Central memory CD8-positive, alpha-beta T cell (primary cell): Measurements from ENCODE around the gene MAP2K1.

Experiments
- ATAC-seq: fragments of 150-1000 bp; cut with Tn5 transposase; replicated peaks from 2 replicates; pipeline ENCODE4 v1.10.0; 2022; ENCODE audit warnings: mild to moderate bottlenecking, moderate FRiP score, moderate number of reproducible peaks; ENCODE audit not compliant: poor library complexity, severe bottlenecking; ENCODE audit errors: extremely low read depth
- DNase-seq, 2 donors: peaks; one replicate each; pipeline ENCODE4 v3.0.0; 2021; ENCODE audit warnings: low spot score in 2 of 2
- H3K27ac Mint-ChIP-seq: one replicate; pipeline ENCODE4 v1.8.0; 2022; ENCODE audit warnings: low read depth, mild to moderate bottlenecking, moderate library complexity, mixed read lengths
- H3K27me3 Mint-ChIP-seq: one replicate; pipeline ENCODE4 v1.8.0; 2022; ENCODE audit warnings: mixed read lengths
- H3K36me3 Mint-ChIP-seq: one replicate; pipeline ENCODE4 v1.8.0; 2022; ENCODE audit warnings: mild to moderate bottlenecking, moderate library complexity, mixed read lengths; ENCODE audit not compliant: insufficient read depth
- H3K4me1 Mint-ChIP-seq: one replicate; pipeline ENCODE4 v1.8.0; 2022; ENCODE audit warnings: mixed read lengths
- H3K4me3 Mint-ChIP-seq: one replicate; pipeline ENCODE4 v1.8.0; 2022; ENCODE audit warnings: mild to moderate bottlenecking, moderate library complexity, mixed read lengths
- H3K9me3 Mint-ChIP-seq: one replicate; pipeline ENCODE4 v1.8.0; 2022; ENCODE audit warnings: mixed read lengths

Gene MAP2K1

DNA sequence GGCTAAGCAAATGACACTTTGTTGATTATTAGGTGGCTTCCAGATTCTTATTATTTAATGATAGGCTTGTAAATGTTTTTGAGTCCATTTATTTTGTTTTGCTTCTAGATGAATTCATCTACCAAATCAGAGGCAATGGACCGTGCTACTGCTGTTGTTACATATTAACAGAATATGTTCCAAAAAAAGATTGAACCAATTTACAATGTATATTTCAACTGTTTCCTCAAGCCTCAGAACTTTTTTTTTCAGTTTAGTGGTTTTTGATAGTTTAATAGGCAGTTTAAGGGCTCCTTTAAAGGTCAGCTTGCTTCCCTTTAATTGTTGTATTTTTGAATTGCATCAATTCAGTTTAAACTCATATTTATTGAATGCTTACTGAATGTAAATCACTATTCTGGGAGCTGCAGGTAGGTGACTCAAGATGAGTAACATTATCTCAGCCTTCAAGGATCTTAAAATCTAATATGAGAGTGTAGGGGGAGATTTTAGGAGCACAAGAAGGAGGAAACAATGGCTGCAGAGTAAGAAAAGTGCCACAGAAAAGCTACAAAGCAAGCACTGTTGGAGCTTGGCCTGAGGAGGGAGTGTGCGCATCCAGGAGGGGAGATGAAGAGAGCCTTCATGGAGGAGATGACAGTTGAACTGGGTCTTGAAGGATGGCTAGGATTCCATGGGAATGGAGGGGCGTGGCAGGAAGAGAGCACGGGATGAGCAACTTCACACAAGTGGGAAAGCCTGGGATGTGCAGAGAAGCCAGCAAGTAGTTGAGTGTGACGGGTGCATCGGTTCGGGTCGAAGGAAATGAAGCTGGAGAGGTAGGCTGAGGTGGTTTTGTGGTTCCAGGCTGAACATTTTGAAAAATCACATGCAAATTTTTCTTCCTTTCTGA is 14.7 kb downstream of the MAP2K1 start:
- Mint-ChIP-seq H3K27me3 (no peaks in the 10 kb centered on the region), H3K4me3 (peak overlapping the region; percentile 39), H3K9me3 (no peaks in the 10 kb centered on the region), H3K27ac (peak overlapping the region; percentile 56), H3K4me1 (peaks cover 56% of the 10 kb centered on the region), H3K36me3 (peaks cover 6% of the 10 kb centered on the region)
- ATAC-seq (no peak), DNase-seq (no peak)

DNA sequence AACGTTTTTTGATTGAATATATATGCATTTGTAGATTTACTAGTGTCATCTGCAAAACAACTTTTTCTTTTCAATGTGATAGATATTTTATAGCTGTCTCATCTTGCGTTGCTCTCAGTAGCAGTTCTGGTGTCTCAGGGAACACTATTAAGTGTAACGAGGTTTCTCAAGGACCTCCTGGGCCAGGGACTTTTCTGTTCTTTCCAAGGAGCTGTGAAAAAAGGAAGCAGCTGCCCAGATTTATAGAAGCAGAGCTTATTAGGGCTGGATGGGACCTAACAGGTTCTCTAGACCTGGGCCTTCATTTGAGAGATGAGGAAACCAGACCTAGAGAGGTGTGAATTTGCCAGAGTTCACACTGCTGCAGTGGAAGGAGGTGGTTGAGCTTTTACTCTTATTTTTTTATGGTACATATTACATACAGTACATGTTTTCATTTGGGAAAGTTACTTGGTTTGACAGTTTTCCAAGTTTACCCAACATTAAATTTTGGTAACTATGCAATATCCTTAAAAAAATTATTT is 16.1 kb downstream of the MAP2K1 start:
- Mint-ChIP-seq H3K36me3 (peaks cover 4% of the 10 kb centered on the region), H3K9me3 (no peaks in the 10 kb centered on the region), H3K4me1 (peaks cover 62% of the 10 kb centered on the region), H3K27me3 (no peaks in the 10 kb centered on the region), H3K27ac (no peak overlapping the region), H3K4me3 (no peak overlapping the region)
- DNase-seq (no peak), ATAC-seq (peak; percentile 43)

DNA sequence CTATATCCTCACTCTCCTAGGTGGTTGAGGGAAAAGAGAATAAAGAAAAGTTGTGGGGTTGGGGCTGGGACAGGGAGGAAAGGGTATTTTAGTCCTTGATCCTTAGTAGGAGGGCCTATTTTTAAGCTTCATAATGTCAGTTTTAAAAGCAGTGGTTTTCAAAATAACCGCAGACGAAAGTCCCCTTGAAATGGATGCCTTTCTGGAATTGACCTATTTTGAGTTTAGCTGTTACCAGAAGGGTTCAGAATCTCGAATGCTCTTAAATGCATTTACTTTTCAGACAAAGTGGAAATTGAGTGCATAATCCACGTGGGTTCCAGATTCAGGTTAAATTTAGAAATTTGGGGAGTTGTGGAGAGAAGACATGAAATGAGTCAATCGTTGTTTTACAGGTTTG is 16.6 kb downstream of the MAP2K1 start:
- no peak for DNase-seq
- H3K4me1 Mint-ChIP-seq: peaks cover 67% of the 10 kb centered on the region
- H3K36me3 Mint-ChIP-seq: peaks cover 2% of the 10 kb centered on the region
- ATAC-seq: no peak
- H3K9me3 Mint-ChIP-seq: no peaks in the 10 kb centered on the region
- H3K27me3 Mint-ChIP-seq: no peaks in the 10 kb centered on the region
- H3K27ac Mint-ChIP-seq: no peak overlapping the region
- H3K4me3 Mint-ChIP-seq: no peak overlapping the region

DNA sequence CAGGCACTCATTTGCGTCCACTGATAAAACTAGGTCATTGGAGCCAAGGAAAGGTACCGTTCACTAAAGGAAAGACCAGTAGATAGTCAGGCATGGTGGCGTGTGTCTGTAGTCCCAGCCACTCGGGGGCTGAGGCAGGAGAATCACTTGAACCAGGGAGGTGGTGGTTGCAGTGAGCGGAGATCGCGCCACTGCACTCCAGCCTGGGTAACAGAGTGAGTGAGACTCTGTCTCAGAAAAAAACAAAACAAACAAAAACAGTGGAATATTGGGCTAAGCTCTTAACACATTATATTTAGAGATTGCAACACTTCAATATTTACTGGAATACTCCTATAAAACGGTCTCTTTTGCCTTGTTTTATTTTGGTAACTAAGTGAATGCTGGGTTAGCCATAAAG is 17.4 kb downstream of the MAP2K1 start:
- H3K27ac Mint-ChIP-seq: peak overlapping the region; percentile 69
- H3K4me3 Mint-ChIP-seq: no peak overlapping the region
- no peaks in the 10 kb centered on the region for H3K27me3 Mint-ChIP-seq
- H3K9me3 Mint-ChIP-seq: no peaks in the 10 kb centered on the region
- DNase-seq (no peak), ATAC-seq (no peak)
- peaks cover 2% of the 10 kb centered on the region for H3K36me3 Mint-ChIP-seq
- H3K4me1 Mint-ChIP-seq: peaks cover 75% of the 10 kb centered on the region

DNA sequence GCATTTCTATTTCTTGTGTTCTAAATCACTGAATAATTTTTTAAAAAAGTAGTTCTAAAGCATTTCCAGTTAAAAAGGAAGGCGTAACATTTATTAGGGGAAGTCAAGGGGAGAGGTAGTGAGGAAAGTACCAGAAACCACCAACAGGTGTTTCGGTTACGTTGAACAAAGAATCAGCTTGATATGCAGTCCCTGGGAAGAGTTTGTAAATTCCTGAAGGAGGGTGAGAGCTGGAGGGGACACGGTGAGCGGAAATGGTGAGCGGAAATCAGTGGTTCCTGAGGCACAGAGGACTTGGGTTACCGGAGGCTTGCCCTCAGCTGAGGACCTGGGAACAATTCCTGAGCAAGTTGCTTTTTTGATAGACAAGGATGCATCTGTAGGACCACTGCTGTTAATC is 17.8 kb downstream of the MAP2K1 start:
- H3K4me3 Mint-ChIP-seq: no peak overlapping the region
- no peaks in the 10 kb centered on the region for H3K9me3 Mint-ChIP-seq

DNA sequence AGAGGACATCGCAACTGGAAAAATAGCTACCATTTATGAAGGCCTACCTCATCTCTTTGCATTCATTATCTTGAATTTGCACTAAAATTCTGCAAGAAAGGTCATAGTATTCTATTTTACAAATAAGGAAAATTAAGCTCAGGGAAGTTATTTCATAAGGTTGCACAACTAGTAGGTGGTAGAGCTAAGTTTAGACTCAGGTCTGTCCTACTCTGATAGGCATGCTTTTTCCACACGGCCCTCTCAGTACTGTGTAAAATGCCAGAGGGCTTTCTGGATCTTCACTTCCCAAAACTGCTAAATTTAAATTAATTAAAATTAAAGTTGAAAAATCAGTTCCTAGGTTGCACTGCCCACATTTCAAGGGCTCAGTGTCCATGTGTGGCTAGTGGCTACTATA is 18.3 kb downstream of the MAP2K1 start:
- Mint-ChIP-seq H3K4me3 (no peak overlapping the region), H3K27ac (no peak overlapping the region), H3K27me3 (no peaks in the 10 kb centered on the region), H3K36me3 (peaks cover 2% of the 10 kb centered on the region), H3K4me1 (peaks cover 82% of the 10 kb centered on the region), H3K9me3 (no peaks in the 10 kb centered on the region)
- ATAC-seq (no peak), DNase-seq (no peak)

More for the DNA sequence above, 17.8 kb downstream of the MAP2K1 start:
- DNase-seq (no peak), ATAC-seq (no peak)
- Mint-ChIP-seq H3K4me1 (peaks cover 79% of the 10 kb centered on the region), H3K36me3 (peaks cover 2% of the 10 kb centered on the region), H3K27me3 (no peaks in the 10 kb centered on the region), H3K27ac (peak overlapping the region; percentile 69)

DNA sequence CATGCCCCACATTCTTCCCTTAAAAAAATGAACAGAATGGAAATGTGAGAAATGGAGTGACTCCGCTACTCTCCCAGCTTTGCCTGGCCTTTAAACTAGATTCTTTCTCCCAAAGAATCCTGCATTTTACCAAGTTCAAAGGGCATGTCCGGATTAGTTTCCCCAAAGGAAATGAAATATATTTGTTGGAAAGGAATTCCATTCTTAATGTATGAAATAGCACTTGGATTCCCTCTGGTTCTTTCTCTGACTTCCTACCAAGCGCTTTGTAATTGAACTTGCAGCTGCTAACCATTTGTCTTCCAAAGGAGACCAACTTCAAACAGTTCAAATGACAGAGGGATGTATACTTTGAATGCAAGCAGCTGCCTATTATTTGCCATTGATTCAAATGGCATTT is 18.9 kb downstream of the MAP2K1 start:
- no peaks in the 10 kb centered on the region for H3K9me3 Mint-ChIP-seq
- H3K27me3 Mint-ChIP-seq: no peaks in the 10 kb centered on the region
- no peak overlapping the region for H3K4me3 Mint-ChIP-seq
- DNase-seq (no peak), ATAC-seq (no peak)
- H3K36me3 Mint-ChIP-seq: peaks cover 2% of the 10 kb centered on the region
- no peak overlapping the region for H3K27ac Mint-ChIP-seq
- H3K4me1 Mint-ChIP-seq: peaks cover 82% of the 10 kb centered on the region

DNA sequence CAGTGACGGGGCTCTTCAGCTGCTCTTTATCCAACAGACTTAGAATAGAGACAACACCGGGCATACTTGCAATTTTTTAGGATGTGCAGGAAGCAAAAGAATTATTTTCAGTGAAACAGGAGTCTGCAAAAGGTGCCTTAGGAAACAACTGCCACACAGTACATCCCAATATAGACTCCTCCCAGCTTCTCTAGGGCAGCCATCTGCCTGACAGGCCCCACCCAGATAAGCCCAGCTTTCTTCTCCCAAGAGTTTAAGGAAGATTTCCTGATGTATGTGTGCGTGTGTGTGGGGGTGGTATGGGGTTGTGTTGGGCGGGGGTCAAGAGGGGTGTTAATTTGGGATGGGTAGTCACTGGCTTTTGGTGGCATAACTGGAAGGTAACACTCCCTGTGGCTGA is 21.5 kb downstream of the MAP2K1 start:
- DNase-seq: no peak
- peaks cover 2% of the 10 kb centered on the region for H3K36me3 Mint-ChIP-seq
- H3K4me1 Mint-ChIP-seq: peaks cover 78% of the 10 kb centered on the region
- ATAC-seq: no peak
- H3K4me3 Mint-ChIP-seq: peak overlapping the region; percentile 23
- no peaks in the 10 kb centered on the region for H3K9me3 Mint-ChIP-seq
- no peaks in the 10 kb centered on the region for H3K27me3 Mint-ChIP-seq
- H3K27ac Mint-ChIP-seq: no peak overlapping the region

DNA sequence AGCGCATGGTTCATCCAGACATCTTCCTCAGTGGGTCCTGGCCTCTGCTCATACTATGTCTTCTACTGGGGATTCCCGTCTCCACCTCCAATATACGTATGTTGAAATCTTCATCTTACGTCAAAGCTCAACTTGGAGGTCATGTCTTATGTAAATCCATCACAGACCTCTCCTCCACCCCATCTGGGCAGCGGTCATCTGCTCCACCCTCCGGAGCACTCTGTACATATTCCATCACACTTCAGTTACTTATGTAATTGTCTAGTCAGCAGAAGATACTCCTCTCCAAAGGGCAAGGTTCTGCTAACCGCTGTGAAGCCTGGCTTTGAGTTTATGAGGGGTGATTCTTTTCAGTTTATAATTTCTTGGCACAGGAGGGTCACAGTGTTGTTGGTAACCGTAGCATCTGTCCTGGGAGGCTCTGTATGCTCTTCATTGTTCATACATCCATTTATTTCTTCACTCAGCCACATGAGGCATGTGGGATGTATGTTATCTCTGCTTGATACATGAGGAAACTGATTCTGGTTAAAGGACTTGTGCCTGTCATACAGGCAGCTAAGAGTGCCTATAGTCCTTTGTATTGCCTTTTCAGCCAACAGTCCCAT is 22.1 kb downstream of the MAP2K1 start:
- DNase-seq (no peak), ATAC-seq (no peak)
- no peaks in the 10 kb centered on the region for H3K27me3 Mint-ChIP-seq
- H3K27ac Mint-ChIP-seq: peak overlapping the region; percentile 32
- peaks cover 2% of the 10 kb centered on the region for H3K9me3 Mint-ChIP-seq
- peak overlapping the region; percentile 23 for H3K4me3 Mint-ChIP-seq
- H3K36me3 Mint-ChIP-seq: peaks cover 3% of the 10 kb centered on the region
- peaks cover 75% of the 10 kb centered on the region for H3K4me1 Mint-ChIP-seq

DNA sequence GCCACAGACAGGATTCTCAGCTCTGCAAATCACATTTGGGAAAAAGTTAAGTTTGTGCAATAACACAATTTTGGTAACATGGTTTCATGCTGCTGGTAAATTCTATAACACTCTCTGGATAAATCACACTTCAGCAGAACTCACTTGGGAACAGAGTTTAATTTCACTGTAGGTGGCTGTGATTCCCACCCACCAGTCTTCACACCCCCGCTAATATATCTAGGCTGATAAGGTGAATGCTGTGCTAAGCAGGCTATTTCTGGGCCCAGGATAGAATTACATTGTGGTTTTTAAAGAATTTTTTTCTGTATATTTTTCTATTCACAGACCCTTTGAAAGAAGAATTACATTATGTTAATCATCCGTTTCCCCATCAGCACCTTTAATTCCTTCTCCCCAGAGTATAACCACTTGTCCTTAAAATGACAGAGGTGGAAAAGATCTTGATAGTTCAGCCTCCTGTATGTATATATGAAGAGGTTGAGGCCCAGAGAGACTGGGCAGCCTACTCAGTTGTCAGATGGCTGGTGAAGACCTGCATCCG is 22.9 kb downstream of the MAP2K1 start:
- no peak for DNase-seq
- peak overlapping the region; percentile 32 for H3K27ac Mint-ChIP-seq
- H3K27me3 Mint-ChIP-seq: no peaks in the 10 kb centered on the region
- peaks cover 7% of the 10 kb centered on the region for H3K9me3 Mint-ChIP-seq
- ATAC-seq: no peak
- peaks cover 74% of the 10 kb centered on the region for H3K4me1 Mint-ChIP-seq
- no peak overlapping the region for H3K4me3 Mint-ChIP-seq
- peaks cover 4% of the 10 kb centered on the region for H3K36me3 Mint-ChIP-seq

DNA sequence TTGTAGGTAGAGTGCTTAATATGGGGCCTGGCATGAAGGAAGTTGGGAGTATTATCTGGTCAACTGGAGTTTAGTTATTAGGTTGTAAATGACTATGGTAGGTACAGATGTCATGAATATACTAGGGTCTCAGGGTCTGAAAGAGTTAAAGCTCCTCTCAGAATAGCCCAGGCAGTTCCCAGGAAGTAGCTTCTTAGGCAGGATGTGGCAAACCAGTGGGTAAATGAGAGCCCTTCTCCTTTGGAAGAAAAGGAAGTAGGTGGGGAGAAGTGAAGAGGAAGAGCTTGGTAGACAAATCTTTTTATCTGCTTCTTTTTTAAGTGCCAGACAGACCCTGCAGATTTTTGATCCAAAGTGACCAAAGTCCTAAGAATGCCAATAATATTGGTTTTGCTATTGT is 24.5 kb downstream of the MAP2K1 start:
- no peak for ATAC-seq
- H3K4me1 Mint-ChIP-seq: peaks cover 82% of the 10 kb centered on the region
- peaks cover 7% of the 10 kb centered on the region for H3K36me3 Mint-ChIP-seq
- peaks cover 7% of the 10 kb centered on the region for H3K9me3 Mint-ChIP-seq
- no peak for DNase-seq
- H3K27ac Mint-ChIP-seq: peak overlapping the region; percentile 10
- H3K27me3 Mint-ChIP-seq: no peaks in the 10 kb centered on the region
- H3K4me3 Mint-ChIP-seq: peak overlapping the region; percentile 63

DNA sequence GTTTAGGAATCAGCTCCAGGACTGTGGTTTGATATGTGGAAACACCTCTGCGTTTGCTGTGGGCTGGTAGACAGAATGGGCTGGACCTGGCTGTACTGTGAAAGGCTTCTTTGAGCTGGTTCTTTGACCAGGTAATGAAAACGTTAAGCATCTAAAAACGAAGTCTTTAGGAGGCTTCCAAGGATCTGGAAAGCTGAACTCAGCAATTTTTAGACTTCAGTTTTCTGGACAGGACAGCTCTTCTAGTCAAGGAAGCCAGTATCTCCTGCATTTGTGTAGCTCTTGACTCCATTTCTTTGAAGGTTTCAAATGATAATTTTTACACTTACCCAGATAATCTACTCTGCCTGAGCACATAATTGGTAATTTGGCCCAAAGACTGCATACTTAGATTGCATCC is 25.5 kb downstream of the MAP2K1 start:
- Mint-ChIP-seq H3K4me1 (peaks cover 84% of the 10 kb centered on the region), H3K27ac (no peak overlapping the region), H3K4me3 (no peak overlapping the region), H3K27me3 (no peaks in the 10 kb centered on the region), H3K9me3 (peaks cover 7% of the 10 kb centered on the region), H3K36me3 (peaks cover 7% of the 10 kb centered on the region)
- ATAC-seq: no peak
- no peak for DNase-seq

DNA sequence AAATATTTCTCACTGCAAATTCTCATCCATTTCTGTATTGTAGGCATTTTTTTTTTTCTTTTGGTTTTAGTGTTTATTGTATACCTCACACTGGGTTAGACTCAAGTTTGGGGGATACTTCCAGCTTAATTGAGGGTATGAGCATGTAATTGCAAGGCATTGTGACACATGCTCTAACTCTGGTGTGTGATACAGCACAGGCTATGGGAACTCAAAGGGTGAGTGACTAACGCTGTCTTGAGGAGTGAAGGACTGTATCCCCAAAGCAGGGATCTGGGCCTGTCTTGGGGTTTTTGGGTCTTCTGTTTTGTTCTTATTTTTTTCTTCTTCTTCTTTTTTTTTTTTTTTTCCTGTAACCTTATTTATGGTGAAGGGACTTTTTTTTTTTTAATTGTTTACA is 26.9 kb downstream of the MAP2K1 start:
- DNase-seq: no peak
- Mint-ChIP-seq H3K4me1 (peaks cover 82% of the 10 kb centered on the region), H3K9me3 (peaks cover 7% of the 10 kb centered on the region), H3K27me3 (no peaks in the 10 kb centered on the region), H3K36me3 (peaks cover 5% of the 10 kb centered on the region), H3K27ac (no peak overlapping the region), H3K4me3 (no peak overlapping the region)
- ATAC-seq: no peak
